ENCODE data around the gene UBALD2. TPM values are rescaled to one million over a fixed set of nuclear protein-coding genes. Genes with fewer than 3 reads are reported as not detected.

UBALD2 gene
- total RNA-seq, 4 donors from 2014 or later, result 24.8 to 42.7 (median 35.6) TPM

GRCh38 chr17:76247304-76247703, 17.8 kb upstream of the UBALD2 start:
- Histone ChIP-seq H3K36me3 (no peaks in the 10 kb centered on the region), H3K9me3 (no peaks in the 10 kb centered on the region), H3K4me3 (no peak overlapping the region), H3K4me1 (peaks cover 12% of the 10 kb centered on the region), H3K27ac (no peak overlapping the region), H3K27me3 (peaks cover 8% of the 10 kb centered on the region)
- DNase-seq (ENCODE audit: low spot score in 2 of 2), result no peak
- no peak for TF ChIP-seq POLR2AphosphoS5 (IDR thresholded peaks at IDR 0.05)
- TF ChIP-seq CTCF (IDR thresholded peaks at IDR 0.05), result no peak
- TF ChIP-seq POLR2A (IDR thresholded peaks at IDR 0.05), result no peak
- TF ChIP-seq EP300 (IDR thresholded peaks at IDR 0.05), result no peak
- WGBS, result 93% methylated on average over 8 of the region's 8 CpGs

GRCh38 chr17:76248013-76248782, 16.9 kb upstream of the UBALD2 start:
- peaks cover 20% of the 10 kb centered on the region for H3K4me1 ChIP-seq
- H3K36me3 ChIP-seq, result no peaks in the 10 kb centered on the region
- peak in 1 of 2 donors; percentile 24 for DNase-seq (ENCODE audit: low spot score in 2 of 2)
- H3K4me3 ChIP-seq, result no peak overlapping the region
- H3K27me3 ChIP-seq, result peaks cover 6% of the 10 kb centered on the region
- TF ChIP-seq CTCF (IDR thresholded peaks at IDR 0.05) (no peak), POLR2A (IDR thresholded peaks at IDR 0.05) (no peak), POLR2AphosphoS5 (IDR thresholded peaks at IDR 0.05) (no peak), EP300 (IDR thresholded peaks at IDR 0.05) (no peak)
- no peaks in the 10 kb centered on the region for H3K9me3 ChIP-seq
- WGBS, result 61% methylated on average over 11 of the region's 11 CpGs
- no peak overlapping the region for H3K27ac ChIP-seq

DNA sequence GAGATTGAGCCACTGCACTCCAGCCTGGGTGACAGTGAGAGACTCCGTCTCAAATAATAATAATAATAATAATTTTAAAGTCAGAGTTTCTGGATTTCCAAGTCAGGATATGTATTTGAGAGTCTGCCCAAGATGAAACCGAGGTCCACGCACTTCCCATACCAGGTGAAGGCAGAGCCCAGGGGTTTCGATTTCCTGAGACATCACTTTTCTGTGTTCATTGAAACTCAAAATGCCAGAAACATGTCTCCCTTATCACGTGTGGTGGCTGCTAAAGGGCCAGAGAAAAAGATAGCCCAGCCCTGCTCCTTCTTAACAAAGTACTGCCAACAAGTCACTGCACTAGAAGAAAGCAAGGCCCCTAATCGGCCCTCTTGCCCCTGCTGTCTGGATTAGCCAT, 15.0 kb upstream of the UBALD2 start:
- DNase-seq (ENCODE audit: low spot score in 2 of 2), result peak in 1 of 2 donors; percentile 11
- H3K27ac ChIP-seq, result no peak overlapping the region
- H3K4me3 ChIP-seq, result no peak overlapping the region
- no peaks in the 10 kb centered on the region for H3K27me3 ChIP-seq
- H3K36me3 ChIP-seq, result no peaks in the 10 kb centered on the region
- H3K9me3 ChIP-seq, result no peaks in the 10 kb centered on the region
- TF ChIP-seq EP300 (IDR thresholded peaks at IDR 0.05) (no peak), POLR2A (IDR thresholded peaks at IDR 0.05) (no peak), POLR2AphosphoS5 (IDR thresholded peaks at IDR 0.05) (no peak), CTCF (IDR thresholded peaks at IDR 0.05) (no peak)
- 90% methylated on average over 6 of the region's 6 CpGs for WGBS
- peaks cover 18% of the 10 kb centered on the region for H3K4me1 ChIP-seq

GRCh38 chr17:76251478-76252039, 13.6 kb upstream of the UBALD2 start:
- WGBS, result 86% methylated on average over 8 of the region's 8 CpGs
- DNase-seq (ENCODE audit: low spot score in 2 of 2), result peak in 1 of 2 donors; percentile 48
- TF ChIP-seq EP300 (IDR thresholded peaks at IDR 0.05) (no peak), POLR2AphosphoS5 (IDR thresholded peaks at IDR 0.05) (no peak), CTCF (IDR thresholded peaks at IDR 0.05) (no peak), POLR2A (IDR thresholded peaks at IDR 0.05) (no peak)
- H3K9me3 ChIP-seq, result no peaks in the 10 kb centered on the region
- peaks cover 18% of the 10 kb centered on the region for H3K4me1 ChIP-seq
- H3K4me3 ChIP-seq, result no peak overlapping the region
- H3K27me3 ChIP-seq, result no peaks in the 10 kb centered on the region
- H3K27ac ChIP-seq, result peak overlapping the region; percentile 76
- H3K36me3 ChIP-seq, result no peaks in the 10 kb centered on the region
